Femur (tissue), 1 donor: ENCODE results near the gene OR7G1.
A peak's percentile ranks its signal among the peaks of the same experiment; 100 is the strongest.

ENCODE experiments used
- DNase-seq: peaks from one replicate; pipeline ENCODE4 v3.0.0-alpha.2; 2017

The OR7G1 gene, protein sequence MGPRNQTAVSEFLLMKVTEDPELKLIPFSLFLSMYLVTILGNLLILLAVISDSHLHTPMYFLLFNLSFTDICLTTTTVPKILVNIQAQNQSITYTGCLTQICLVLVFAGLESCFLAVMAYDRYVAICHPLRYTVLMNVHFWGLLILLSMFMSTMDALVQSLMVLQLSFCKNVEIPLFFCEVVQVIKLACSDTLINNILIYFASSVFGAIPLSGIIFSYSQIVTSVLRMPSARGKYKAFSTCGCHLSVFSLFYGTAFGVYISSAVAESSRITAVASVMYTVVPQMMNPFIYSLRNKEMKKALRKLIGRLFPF

GRCh38 chr19:9115307-9115813 lies at the start of gene OR7G1:
OR7G1 (minus strand) TSS chr19:9115763; CDS start chr19:9115763, 0 bp downstream.
- no peak for DNase-seq

- no peak for DNase-seq
Observed at GRCh38 chr19:9165261-9165660, 49.7 kb upstream of the OR7G1 start.

GRCh38 chr19:9161427-9161826 lies 45.9 kb upstream of the OR7G1 start:
- DNase-seq: no peak

DNA sequence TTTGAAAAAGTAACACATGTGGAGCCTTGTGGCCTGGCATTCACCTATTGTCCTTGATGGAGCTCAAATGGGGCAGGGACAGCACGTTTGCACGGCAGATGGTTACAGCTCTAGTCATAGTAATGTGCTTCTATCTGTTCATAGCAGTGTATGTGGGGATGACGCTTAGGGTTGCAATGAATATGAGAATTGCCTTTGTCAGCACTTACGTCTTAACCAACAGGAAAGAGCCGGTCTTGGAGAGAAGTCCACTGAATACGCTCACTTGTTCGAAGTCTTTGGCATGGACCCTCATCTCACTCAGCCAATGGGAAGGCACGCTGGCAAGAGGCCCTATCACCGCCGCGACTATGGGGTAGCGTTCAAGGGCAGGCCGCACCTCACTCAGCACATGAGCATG lies 44.3 kb upstream of the OR7G1 start:
- DNase-seq: no peak

DNA sequence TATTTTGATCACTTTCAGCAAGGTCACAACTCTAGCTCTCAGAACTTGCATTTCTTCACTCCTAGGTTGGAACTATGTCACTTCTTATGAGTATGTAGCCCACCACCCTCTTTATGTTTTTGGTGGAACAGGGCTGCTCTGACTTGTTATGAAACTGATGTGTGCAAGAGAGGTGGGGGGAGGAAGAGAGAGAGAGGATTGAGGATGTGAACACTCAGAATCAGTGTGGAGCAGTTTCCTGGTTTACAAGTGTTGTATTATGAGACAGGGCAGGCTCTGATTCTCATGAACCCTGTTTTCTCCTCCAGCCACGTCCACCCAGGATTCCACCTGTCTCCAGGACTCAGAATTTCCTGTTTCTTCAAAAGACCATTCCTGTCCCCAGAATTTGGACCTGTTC lies 40.7 kb upstream of the OR7G1 start:
- no peak for DNase-seq

DNA sequence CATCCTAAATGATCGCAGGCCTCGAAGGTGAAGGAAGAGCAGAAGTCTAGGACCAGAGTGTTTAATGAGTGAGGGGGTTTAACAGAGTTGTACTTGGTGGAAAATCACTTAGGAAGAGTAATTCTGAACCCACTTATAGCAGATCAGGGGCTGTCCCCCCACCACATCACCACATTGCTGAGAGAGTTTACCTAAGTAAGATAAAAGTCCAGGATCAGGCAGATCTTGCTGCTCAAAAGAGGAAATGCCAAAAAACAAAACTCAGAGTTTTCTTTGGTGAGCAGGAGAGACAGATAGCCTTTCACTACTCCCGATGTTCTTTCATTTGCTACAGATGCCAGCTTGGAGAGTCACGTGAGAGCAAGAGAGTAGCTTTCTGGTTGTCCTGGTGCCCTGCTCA lies 40.0 kb upstream of the OR7G1 start:
- no peak for DNase-seq

DNA sequence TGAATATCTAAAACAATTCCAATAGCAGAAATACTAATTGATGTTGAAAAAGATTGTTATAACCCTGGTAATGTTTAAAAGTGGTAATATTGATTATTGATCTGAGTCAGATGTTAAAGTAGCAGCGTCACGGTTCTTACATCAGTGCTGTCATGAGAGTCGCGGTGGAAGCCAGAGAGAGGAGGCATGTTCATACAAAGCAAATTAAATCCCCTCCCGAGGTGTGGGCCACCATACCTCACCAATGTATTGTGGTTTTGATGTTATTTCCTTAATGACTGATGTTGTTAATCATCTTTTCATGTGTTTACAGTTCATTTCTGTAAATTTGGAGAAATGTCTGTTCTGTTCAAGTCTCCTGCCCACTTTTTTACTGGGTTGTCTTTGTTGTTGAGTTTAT lies 35.8 kb upstream of the OR7G1 start:
- DNase-seq: no peak

GRCh38 chr19:9150650-9151049 lies 35.1 kb upstream of the OR7G1 start:
- no peak for DNase-seq

GRCh38 chr19:9149997-9150396 lies 34.4 kb upstream of the OR7G1 start:
- DNase-seq: no peak

- no peak for DNase-seq
Observed at GRCh38 chr19:9148697-9149096, 33.1 kb upstream of the OR7G1 start.

DNA sequence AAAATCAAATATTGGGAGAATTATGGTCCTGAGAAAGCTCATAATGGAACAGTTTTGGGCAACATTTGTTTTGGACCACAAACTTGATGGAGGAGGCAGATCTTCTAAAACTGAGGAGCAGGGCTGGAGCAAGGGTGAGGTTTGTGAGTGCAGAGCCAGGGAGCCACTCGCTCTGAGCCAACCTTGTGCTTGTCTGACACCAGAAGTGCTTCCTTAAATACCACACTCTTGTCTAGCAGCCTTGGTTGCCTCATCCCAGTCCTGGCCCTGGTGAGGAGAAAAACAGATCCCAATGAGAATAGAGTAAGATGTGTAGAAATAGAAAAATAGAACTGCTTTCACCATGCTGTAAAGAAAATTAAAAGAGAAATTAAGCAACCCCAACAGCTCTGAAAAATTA lies 31.3 kb upstream of the OR7G1 start:
- no peak for DNase-seq

- DNase-seq: no peak
Observed at GRCh38 chr19:9144920-9145319, 29.4 kb upstream of the OR7G1 start.

GRCh38 chr19:9140159-9140874 lies 24.8 kb upstream of the OR7G1 start, which contains the start of gene ZNF317:
ZNF317 (plus strand) TSS chr19:9140397; CDS start chr19:9156017, 15,620 bp downstream.
- peak; percentile 96 for DNase-seq

DNA sequence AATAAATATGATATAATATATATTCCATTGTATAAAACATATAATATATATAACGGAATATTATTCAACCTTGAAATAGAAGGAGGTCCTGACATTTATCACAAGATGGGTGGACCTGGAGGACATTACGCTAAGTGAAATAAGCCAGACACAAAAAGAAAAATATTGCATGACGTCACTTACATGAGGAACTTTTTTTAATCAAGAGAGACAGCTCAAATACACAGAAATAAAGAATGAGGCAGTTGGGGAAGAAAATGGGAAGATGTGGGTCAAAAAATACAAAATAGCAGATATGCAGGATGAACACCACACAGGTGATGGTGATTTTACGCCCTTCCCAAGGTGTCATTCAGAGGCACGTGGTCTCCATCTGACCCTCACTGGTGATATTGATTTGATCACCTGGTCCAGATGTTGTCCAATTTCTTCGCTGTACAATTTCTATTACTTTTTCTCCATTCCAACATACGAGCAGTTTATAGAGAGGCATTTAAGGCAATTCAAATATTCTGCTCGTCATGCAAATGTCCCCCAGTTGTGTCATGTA lies 24.1 kb upstream of the OR7G1 start:
- DNase-seq: no peak

GRCh38 chr19:9132422-9132821 lies 16.9 kb upstream of the OR7G1 start:
- DNase-seq: no peak

- DNase-seq: no peak
Observed at GRCh38 chr19:9130965-9131364, 15.4 kb upstream of the OR7G1 start.

DNA sequence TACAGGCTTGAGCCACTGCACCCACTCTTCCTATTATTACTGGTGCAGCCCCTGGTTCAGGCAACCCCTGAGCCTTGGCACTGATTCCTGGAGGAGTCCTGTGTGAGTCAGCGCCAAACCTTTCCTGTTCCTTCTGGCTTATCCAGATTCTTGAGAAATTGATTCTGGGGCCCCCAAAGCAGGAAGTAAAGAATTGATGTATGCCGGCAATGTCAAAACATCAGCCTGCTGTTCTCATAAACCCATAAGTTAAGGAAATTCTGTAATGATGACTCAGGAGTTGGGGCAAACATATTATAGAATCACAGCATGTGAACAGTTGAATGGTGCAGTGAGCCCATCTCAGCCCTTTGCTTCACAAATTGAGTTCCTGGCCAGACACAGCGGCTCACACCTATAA lies 12.6 kb upstream of the OR7G1 start:
- DNase-seq: no peak

- DNase-seq: no peak
Observed at GRCh38 chr19:9126900-9127405, 11.4 kb upstream of the OR7G1 start, which contains the start of gene OR7G3. OR7G3 (minus strand) TSS chr19:9126950; CDS start chr19:9126950, 0 bp downstream.

DNA sequence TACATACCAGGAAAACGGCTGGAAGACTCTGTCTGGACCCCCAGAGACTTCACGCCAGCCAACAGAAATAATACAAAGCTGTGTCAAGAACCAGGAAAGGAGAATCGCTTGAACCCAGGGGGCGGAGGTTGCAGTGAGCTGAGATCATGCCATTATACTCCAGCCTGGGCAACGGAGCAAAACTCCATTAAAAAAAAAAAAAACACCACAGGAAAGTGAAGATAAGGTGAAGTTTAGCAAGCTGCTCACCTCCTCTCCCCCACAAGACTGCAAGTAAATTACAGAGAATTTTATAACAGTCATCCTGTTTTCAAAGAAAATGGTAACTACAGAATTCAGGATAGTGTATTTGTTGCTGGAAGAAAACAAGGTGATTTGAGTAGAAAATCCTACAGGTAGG lies 984 bp upstream of the OR7G1 start:
- no peak for DNase-seq

DNA sequence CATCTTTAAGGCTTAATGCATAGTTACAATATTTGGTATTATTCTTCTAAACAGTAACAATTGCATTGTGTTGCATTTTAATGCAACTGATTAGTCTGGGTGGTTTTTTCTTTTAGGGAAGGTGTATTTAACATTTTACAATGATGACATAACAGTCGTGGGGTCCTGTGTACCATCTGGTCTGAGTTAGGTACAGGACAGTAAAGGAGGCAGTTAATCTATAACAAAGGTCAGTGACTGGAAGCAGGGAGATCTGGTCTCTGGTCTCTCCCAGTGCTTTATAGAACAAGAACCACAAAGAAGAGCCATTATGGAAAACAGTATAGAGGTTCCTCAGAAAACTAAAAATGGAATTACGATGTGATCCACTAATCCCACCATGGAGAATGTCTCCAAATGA lies 5.6 kb downstream of the OR7G1 start:
- no peak for DNase-seq

DNA sequence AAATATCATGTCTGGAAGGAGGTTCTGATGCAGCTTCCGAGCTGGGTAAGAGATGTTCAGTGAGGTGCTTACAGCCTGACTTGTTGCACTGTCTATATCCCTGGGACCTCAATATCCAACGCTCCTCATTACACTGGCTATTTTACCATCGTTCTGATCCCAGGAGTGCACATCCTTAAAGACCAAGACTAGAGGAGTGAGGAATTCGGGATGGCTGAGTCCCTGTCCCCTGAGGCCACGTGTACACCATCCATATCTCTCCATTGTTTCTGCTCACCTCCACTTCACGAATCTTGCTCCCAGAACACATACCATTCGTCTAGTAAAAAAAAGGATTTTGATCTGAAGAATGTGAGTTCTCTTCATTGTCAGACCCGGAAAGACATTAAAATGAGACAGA lies 8.2 kb downstream of the OR7G1 start, which contains the start of gene OR7G2:
TSS of gene OR7G2 (minus strand) at position 101 of the 400 bp plus-strand sequence. CDS start 4,232 bp downstream, outside the sequence.
- DNase-seq: no peak

GRCh38 chr19:9086761-9087160 lies 28.8 kb downstream of the OR7G1 start, which contains the start of gene OR1M1:
OR1M1 (plus strand) TSS chr19:9087061; CDS start chr19:9093245, 6,184 bp downstream.
- DNase-seq: no peak

GRCh38 chr19:9078651-9079050 lies 36.9 kb downstream of the OR7G1 start:
- no peak for DNase-seq
